Smooth muscle cell (in vitro differentiated cells): ENCODE results near the gene ATOH1. TPM values are rescaled to one million over a fixed set of nuclear protein-coding genes. Genes with fewer than 3 reads are reported as not detected.
A peak's percentile ranks its signal among the peaks of the same experiment; 100 is the strongest.

Experiments used
- DNase-seq: peaks from one replicate; lab custom pipeline; 2025; ENCODE audit not compliant: unreplicated experiment; lab: John Stamatoyannopoulos, UW
- H2AFZ ChIP-seq: fragments of 200-600 bp; sonication (generic); 2 replicates; pipeline ENCODE4 v1.6.0; 2016; ENCODE audit warnings: antibody characterized with exemption, low read depth, mild to moderate bottlenecking
- H3F3A ChIP-seq: fragments of 200-600 bp; sonication (generic); 2 replicates; pipeline ENCODE4 v1.6.0; 2017; ENCODE audit warnings: antibody characterized with exemption, low read depth
- H3K27ac ChIP-seq: fragments of 200-600 bp; sonication (generic); 2 replicates; pipeline ENCODE4 v1.5.1; 2016; ENCODE audit warnings: low read depth, mild to moderate bottlenecking
- H3K27me3 ChIP-seq: fragments of 200-600 bp; sonication (generic); 2 replicates; pipeline ENCODE4 v1.6.1; 2016; ENCODE audit warnings: low read depth, mild to moderate bottlenecking
- H3K36me3 ChIP-seq: fragments of 200-600 bp; sonication (generic); 2 replicates; pipeline ENCODE4 v1.5.1; 2016; ENCODE audit warnings: low read depth
- H3K4me1 ChIP-seq: fragments of 200-600 bp; sonication (generic); 2 replicates; pipeline ENCODE4 v1.5.1; 2016; ENCODE audit warnings: low read depth
- H3K4me2 ChIP-seq: fragments of 200-600 bp; sonication (generic); 2 replicates; pipeline ENCODE4 v1.6.0; 2016; ENCODE audit warnings: mild to moderate bottlenecking
- H3K4me3 ChIP-seq: fragments of 200-600 bp; sonication (generic); 2 replicates; pipeline ENCODE4 v1.5.1; 2016; ENCODE audit warnings: mild to moderate bottlenecking
- H3K79me2 ChIP-seq: fragments of 200-600 bp; sonication (generic); 2 replicates; pipeline ENCODE4 v1.6.0; 2016; ENCODE audit warnings: low read depth, mild to moderate bottlenecking
- H3K9ac ChIP-seq: fragments of 200-600 bp; sonication (generic); 2 replicates; pipeline ENCODE4 v1.6.0; 2016; ENCODE audit warnings: low read depth
- H3K9me3 ChIP-seq: fragments of 200-600 bp; sonication (generic); replicated peaks from 2 replicates; pipeline ENCODE4 v1.5.1; 2016; ENCODE audit warnings: low read depth
- H4K20me1 ChIP-seq: fragments of 200-600 bp; sonication (generic); 2 replicates; pipeline ENCODE4 v1.6.0; 2016; ENCODE audit warnings: low read depth
- CTCF ChIP-seq: fragments of 200-600 bp; sonication (generic); IDR thresholded peaks from 2 replicates; pipeline ENCODE4 v1.5.1; 2017; ENCODE audit warnings: borderline replicate concordance, mild to moderate bottlenecking, antibody characterized with exemption; ENCODE audit not compliant: insufficient read depth, poor library complexity, severe bottlenecking
- WGBS: methylation state at CpG from one replicate; pipeline ENCODE4 v1.1.7; 2016; ENCODE audit warnings: low lambda C conversion rate; 5-methylcytosine and 5-hydroxymethylcytosine counted together
- polyA plus RNA-seq: library from polyadenylated mRNA; unstranded; fragments of >200 nt; fragmentation: Nextera tagmentation; extraction: Ambion mirVana; gene quantifications from 2 replicates; pipeline ENCODE4 v1.2.1, GENCODE V29; 2016
- total RNA-seq: library from RNA; depleted of rRNA; stranded (reverse); fragments of >200 nt; gene quantifications from 2 replicates; pipeline ENCODE4 v1.2.3, GENCODE V29; 2014

Gene ATOH1
- total and polyA plus RNA-seq, 2 experiments from 2014 or later, result not detected

- Histone ChIP-seq H3K4me2 (no peak overlapping the region), H4K20me1 (no peaks in the 10 kb centered on the region), H3F3A (no peaks in the 10 kb centered on the region), H2AFZ (no peak overlapping the region), H3K36me3 (no peaks in the 10 kb centered on the region), H3K4me1 (no peaks in the 10 kb centered on the region), H3K4me3 (no peak overlapping the region), H3K27ac (no peak overlapping the region), H3K27me3 (no peaks in the 10 kb centered on the region), H3K79me2 (no peaks in the 10 kb centered on the region), H3K9ac (no peak overlapping the region), H3K9me3 (no peaks in the 10 kb centered on the region)
- 98% methylated on average over 9 of the region's 9 CpGs for WGBS
- DNase-seq, result no peak
- no peak for TF ChIP-seq CTCF
These were observed 47.4 kb upstream of the ATOH1 start for GRCh38 chr4:93781198-93781597.

- 59% methylated on average over 2 of the region's 2 CpGs for WGBS
- no peak overlapping the region for H3K27ac ChIP-seq
- H4K20me1 ChIP-seq, result no peaks in the 10 kb centered on the region
- no peak overlapping the region for H3K9ac ChIP-seq
- H3K4me3 ChIP-seq, result no peak overlapping the region
- no peak for DNase-seq
- no peak overlapping the region for H3K4me2 ChIP-seq
- H3K4me1 ChIP-seq, result no peaks in the 10 kb centered on the region
- H3K9me3 ChIP-seq, result no peaks in the 10 kb centered on the region
- H3K79me2 ChIP-seq, result no peaks in the 10 kb centered on the region
- no peaks in the 10 kb centered on the region for H3F3A ChIP-seq
- no peak overlapping the region for H2AFZ ChIP-seq
- no peaks in the 10 kb centered on the region for H3K36me3 ChIP-seq
- no peak for TF ChIP-seq CTCF
- H3K27me3 ChIP-seq, result no peaks in the 10 kb centered on the region
These were observed 42.4 kb upstream of the ATOH1 start for GRCh38 chr4:93786149-93786548.

- peak; percentile 44 for TF ChIP-seq CTCF
- Histone ChIP-seq H3K9me3 (no peaks in the 10 kb centered on the region), H3K27ac (no peak overlapping the region), H2AFZ (no peak overlapping the region), H3K79me2 (no peaks in the 10 kb centered on the region), H3K9ac (no peak overlapping the region), H3K27me3 (peaks cover 4% of the 10 kb centered on the region), H3K4me2 (no peak overlapping the region), H3K4me1 (no peaks in the 10 kb centered on the region), H3K4me3 (no peak overlapping the region), H3K36me3 (no peaks in the 10 kb centered on the region), H3F3A (no peaks in the 10 kb centered on the region), H4K20me1 (no peaks in the 10 kb centered on the region)
- WGBS, result 88% methylated on average over 1 of the region's 1 CpG
- no peak for DNase-seq
These were observed 39.8 kb upstream of the ATOH1 start for GRCh38 chr4:93788712-93789111.

GRCh38 chr4:93791570-93792195 is 36.9 kb upstream of the ATOH1 start:
- Histone ChIP-seq H4K20me1 (no peaks in the 10 kb centered on the region), H3K27ac (no peak overlapping the region), H3F3A (no peaks in the 10 kb centered on the region), H3K4me3 (no peak overlapping the region), H3K4me2 (no peak overlapping the region), H3K9ac (no peak overlapping the region), H3K79me2 (no peaks in the 10 kb centered on the region), H3K27me3 (peaks cover 12% of the 10 kb centered on the region), H2AFZ (no peak overlapping the region), H3K36me3 (no peaks in the 10 kb centered on the region), H3K9me3 (no peaks in the 10 kb centered on the region), H3K4me1 (no peaks in the 10 kb centered on the region)
- TF ChIP-seq CTCF, result peak; percentile 90
- WGBS, result 4% methylated on average over 3 of the region's 3 CpGs
- no peak for DNase-seq
